ENCODE results near the gene ITGB4. TPM values are rescaled to one million over a fixed set of nuclear protein-coding genes. Genes with fewer than 3 reads are reported as not detected.

Gene ITGB4
- total and polyA plus RNA-seq, 9 of the 15 experiments (the other 6 are each of a cell fraction or from before 2014, with no cell fraction given): 0.05 to 2.8 (median 0.76) TPM; not detected in 3

GRCh38 chr17:75776386-75777295, 55.4 kb downstream of the ITGB4 start (continued):
- TF ChIP-seq ZNF512 (tag; IDR thresholded peaks at IDR 0.05) (no peak), TCF15 (CRISPR knock-in tag; IDR thresholded peaks at IDR 0.05) (0 out of 2 replicates have a peak, but pooled peaks have one; percentile 19), BCOR (IDR thresholded peaks at IDR 0.05) (no peak), SNRNP70 (optimal IDR thresholded peaks at IDR 0.05; ENCODE audit: low read depth, low read length) (no peak), IFI16 (CRISPR knock-in tag; IDR thresholded peaks at IDR 0.05) (no peak), BCL6 (CRISPR knock-in tag; IDR thresholded peaks at IDR 0.05) (peak; percentile 7; the same call in 1 of the 2 replicates), PHF21A (IDR thresholded peaks at IDR 0.05; ENCODE audit: borderline replicate concordance, low read depth) (no peak), TBL1XR1 (IDR thresholded peaks at IDR 0.05; ENCODE audit: low read length in 2 of 2) (peak in 1 of 2 experiments; percentile 80; a peak in 3 of 4 replicates), GTF2A2 (tag; IDR thresholded peaks at IDR 0.05) (no peak), TOE1 (IDR thresholded peaks at IDR 0.05; ENCODE audit: borderline replicate concordance) (no peak), TOE1 (CRISPR knock-in tag; IDR thresholded peaks at IDR 0.05; ENCODE audit: borderline replicate concordance, low read depth) (no peak), SMAD2 (IDR thresholded peaks at IDR 0.05; ENCODE audit: low read depth, low read length) (no peak), RBM34 (IDR thresholded peaks at IDR 0.05; ENCODE audit: borderline replicate concordance, insufficient read depth, low read length) (no peak), HNRNPH1 (optimal IDR thresholded peaks at IDR 0.05; ENCODE audit: low read depth, low read length) (no peak), KLF16 (IDR thresholded peaks at IDR 0.05) (no peak), JUND (IDR thresholded peaks at IDR 0.05; ENCODE audit: borderline replicate concordance, low read depth, low read length) (no peak), JUND (tag; IDR thresholded peaks at IDR 0.05; ENCODE audit: borderline replicate concordance, low read depth, low read length) (no peak), MAX (CRISPR knock-in tag; IDR thresholded peaks at IDR 0.05) (no peak), SIN3A (IDR thresholded peaks at IDR 0.05; ENCODE audit: borderline replicate concordance in 2 of 2, control insufficient read depth in 1 of 2, low read depth in 2 of 2, low read length in 2 of 2) (peak in 1 of 2 experiments; percentile 92; a peak in 1 of 4 replicates), ZNF41 (CRISPR knock-in tag; conservative IDR thresholded peaks at IDR 0.05) (peak; percentile 82), LCOR (CRISPR knock-in tag; IDR thresholded peaks at IDR 0.05) (0 out of 2 replicates have a peak, but pooled peaks have one; percentile 44), TGIF2 (CRISPR knock-in tag; IDR thresholded peaks at IDR 0.05) (no peak), ZNF668 (CRISPR knock-in tag; IDR thresholded peaks at IDR 0.05) (no peak), MTA2 (IDR thresholded peaks at IDR 0.05; ENCODE audit: low read depth) (no peak), ZNF436 (CRISPR knock-in tag; IDR thresholded peaks at IDR 0.05) (peak; percentile 50; the same call in 1 of the 2 replicates), TAF1 (IDR thresholded peaks at IDR 0.05; ENCODE audit: control insufficient read depth, extremely low read depth, insufficient read depth, low read length, severe bottlenecking) (peak; percentile 77), ZNF57 (CRISPR knock-in tag; IDR thresholded peaks at IDR 0.05) (peak; percentile 82), HNRNPK (IDR thresholded peaks at IDR 0.05; ENCODE audit: low read depth, low read length, poor library complexity, severe bottlenecking) (no peak)

All from K562 (cell line).